HUES64 (cell line): ENCODE data around the gene SREK1.
"Not testable (repeated sequence)": the region's sequence is repeated elsewhere in the genome, so short reads cannot be mapped to it uniquely, and the experiment has no call there.

Experiments used
- H3K27ac ChIP-seq: 2 replicates; pipeline ENCODE4 v1.7.0; 2013; ENCODE audit warnings: low read depth, low read length, inconsistent platforms
- H3K27me3 ChIP-seq: 2 replicates; pipeline ENCODE4 v1.6.1; 2013; ENCODE audit warnings: mild to moderate bottlenecking, low read length; ENCODE audit not compliant: insufficient read depth
- H3K36me3 ChIP-seq: 2 replicates; pipeline ENCODE4 v1.6.1; 2013; ENCODE audit warnings: mild to moderate bottlenecking, low read length; ENCODE audit not compliant: insufficient read depth
- H3K4me1 ChIP-seq: 2 replicates; pipeline ENCODE4 v1.6.1; 2013; ENCODE audit warnings: mild to moderate bottlenecking, low read length, moderate library complexity; ENCODE audit not compliant: insufficient read depth
- H3K4me3 ChIP-seq: 2 replicates; pipeline ENCODE4 v1.5.1; 2013; ENCODE audit warnings: mild to moderate bottlenecking, low read length, moderate library complexity
- H3K9ac ChIP-seq: 2 replicates; pipeline ENCODE4 v1.6.1; 2013; ENCODE audit warnings: mild to moderate bottlenecking, low read depth, low read length
- H3K9me3 ChIP-seq: 2 replicates; pipeline ENCODE4 v1.6.1; 2013; ENCODE audit warnings: low read depth, low read length; ENCODE audit not compliant: insufficient read depth
- whole genome bisulfite sequencing: fragments of 150-250, 120-280 bp; methylation state at CpG from one replicate; pipeline ENCODE4 v1.1.7; 2013; ENCODE audit warnings: missing lambda C conversion rate; 5-methylcytosine and 5-hydroxymethylcytosine counted together

SREK1 gene

GRCh38 chr5:66193419-66193818 is 49.3 kb downstream of the SREK1 start:
- Histone ChIP-seq H3K27ac (no peak overlapping the region), H3K36me3 (no peaks in the 10 kb centered on the region), H3K4me1 (no peaks in the 10 kb centered on the region), H3K9me3 (no peaks in the 10 kb centered on the region), H3K4me3 (no peak overlapping the region), H3K27me3 (no peaks in the 10 kb centered on the region), H3K9ac (no peak overlapping the region)

GRCh38 chr5:66197764-66198405 is 53.8 kb downstream of the SREK1 start:
- H3K9ac ChIP-seq = no peak overlapping the region
- WGBS = 88% methylated on average over 4 of the region's 4 CpGs
- H3K4me3 ChIP-seq = no peak overlapping the region

GRCh38 chr5:66198837-66199236 is 54.7 kb downstream of the SREK1 start:
- no peaks in the 10 kb centered on the region for H3K9me3 ChIP-seq
- H3K27ac ChIP-seq = no peak overlapping the region
- H3K9ac ChIP-seq = no peak overlapping the region
- WGBS = no CpG with 5 or more reads among the region's 1 CpG
- no peaks in the 10 kb centered on the region; the same call in 1 of the 2 replicates for H3K4me1 ChIP-seq
- H3K4me3 ChIP-seq = no peak overlapping the region
- H3K27me3 ChIP-seq = no peaks in the 10 kb centered on the region
- no peaks in the 10 kb centered on the region for H3K36me3 ChIP-seq

More at GRCh38 chr5:66197764-66198405, 53.8 kb downstream of the SREK1 start:
- Histone ChIP-seq H3K9me3 (no peaks in the 10 kb centered on the region), H3K27ac (no peak overlapping the region), H3K4me1 (no peaks in the 10 kb centered on the region; the same call in 1 of the 2 replicates), H3K27me3 (no peaks in the 10 kb centered on the region), H3K36me3 (no peaks in the 10 kb centered on the region)

GRCh38 chr5:66203531-66203930 is 59.4 kb downstream of the SREK1 start:
- Histone ChIP-seq H3K36me3 (no peaks in the 10 kb centered on the region), H3K9ac (no peak overlapping the region), H3K27me3 (no peaks in the 10 kb centered on the region), H3K4me1 (no peaks in the 10 kb centered on the region; the same call in 1 of the 2 replicates), H3K4me3 (no peak overlapping the region), H3K9me3 (no peaks in the 10 kb centered on the region), H3K27ac (no peak overlapping the region)
- WGBS = 96% methylated on average over 4 of the region's 4 CpGs

- Histone ChIP-seq H3K4me3 (no peak overlapping the region), H3K27ac (no peak overlapping the region), H3K4me1 (no peaks in the 10 kb centered on the region), H3K9me3 (no peaks in the 10 kb centered on the region), H3K36me3 (no peaks in the 10 kb centered on the region), H3K9ac (no peak overlapping the region), H3K27me3 (no peaks in the 10 kb centered on the region)
- 94% methylated on average over 5 of the region's 5 CpGs for WGBS
These were observed 62.4 kb downstream of the SREK1 start for GRCh38 chr5:66206465-66206864.

- no peak overlapping the region for H3K27ac ChIP-seq
- H3K4me3 ChIP-seq = no peak overlapping the region
- H3K9me3 ChIP-seq = no peaks in the 10 kb centered on the region
- no peaks in the 10 kb centered on the region for H3K4me1 ChIP-seq
- H3K36me3 ChIP-seq = no peaks in the 10 kb centered on the region
- no peaks in the 10 kb centered on the region for H3K27me3 ChIP-seq
- WGBS = 93% methylated on average over 10 of the region's 10 CpGs
- H3K9ac ChIP-seq = no peak overlapping the region
These were observed 63.9 kb downstream of the SREK1 start for GRCh38 chr5:66207800-66208561.

- no peak overlapping the region for H3K27ac ChIP-seq
- H3K9ac ChIP-seq = no peak overlapping the region
- no peaks in the 10 kb centered on the region for H3K9me3 ChIP-seq
- H3K4me3 ChIP-seq = no peak overlapping the region
- H3K36me3 ChIP-seq = no peaks in the 10 kb centered on the region
- H3K4me1 ChIP-seq = no peaks in the 10 kb centered on the region
- WGBS = 77% methylated on average over 4 of the region's 4 CpGs
- H3K27me3 ChIP-seq = no peaks in the 10 kb centered on the region
These were observed 65.2 kb downstream of the SREK1 start for GRCh38 chr5:66209350-66209749.

- H3K27me3 ChIP-seq = no peaks in the 10 kb centered on the region
- H3K4me3 ChIP-seq = no peak overlapping the region
- H3K9me3 ChIP-seq = no peaks in the 10 kb centered on the region
- no peaks in the 10 kb centered on the region for H3K36me3 ChIP-seq
- no peak overlapping the region for H3K27ac ChIP-seq
- H3K4me1 ChIP-seq = no peaks in the 10 kb centered on the region
- WGBS = 84% methylated on average over 6 of the region's 6 CpGs
- H3K9ac ChIP-seq = no peak overlapping the region
These were observed 65.7 kb downstream of the SREK1 start for GRCh38 chr5:66209794-66210193.

- Histone ChIP-seq H3K9ac (no peak overlapping the region), H3K27me3 (no peaks in the 10 kb centered on the region), H3K9me3 (no peaks in the 10 kb centered on the region), H3K4me3 (no peak overlapping the region), H3K4me1 (no peaks in the 10 kb centered on the region), H3K36me3 (no peaks in the 10 kb centered on the region), H3K27ac (no peak overlapping the region)
- WGBS = 84% methylated on average over 2 of the region's 2 CpGs
These were observed 69.4 kb downstream of the SREK1 start for GRCh38 chr5:66213533-66213932.

GRCh38 chr5:66222455-66222854 is 78.4 kb downstream of the SREK1 start:
- Histone ChIP-seq H3K9ac (no peak overlapping the region), H3K36me3 (no peaks in the 10 kb centered on the region), H3K4me1 (no peaks in the 10 kb centered on the region), H3K27ac (no peak overlapping the region), H3K27me3 (no peaks in the 10 kb centered on the region), H3K4me3 (no peak overlapping the region), H3K9me3 (no peaks in the 10 kb centered on the region)
- 77% methylated on average over 5 of the region's 5 CpGs for WGBS

GRCh38 chr5:66222896-66223295 is 78.8 kb downstream of the SREK1 start:
- not testable (repeated sequence) for H3K36me3 ChIP-seq, H3K4me3 ChIP-seq, H3K9me3 ChIP-seq, H3K27me3 ChIP-seq, H3K27ac ChIP-seq, H3K9ac ChIP-seq, H3K4me1 ChIP-seq
- 93% methylated on average over 4 of the region's 4 CpGs for WGBS
